Activated CD8-positive, alpha-beta T cell treated with anti-CD3 and anti-CD28 coated beads for 36 hours (primary cell): ENCODE data around the gene ZNF365. TPM values are rescaled to one million over a fixed set of nuclear protein-coding genes. Genes with fewer than 3 reads are reported as not detected.

Experiments
- ATAC-seq: fragments of 200-7000 bp; cut with Tn5 transposase; one replicate; pipeline ENCODE4 v1.10.0; 2021; ENCODE audit warnings: mild to moderate bottlenecking, moderate library complexity
- CTCF ChIA-PET: fragments of 350-600 bp; sonication (Branson Sonifier 250); formaldehyde crosslinking; loops from one replicate; lab custom pipeline; 2021; ENCODE audit warnings: antibody characterized with exemption; lab: Charles Lee
- POLR2A ChIA-PET: fragments of 350-600 bp; sonication (Branson Sonifier 250); formaldehyde crosslinking; loops from one replicate; lab custom pipeline; 2021; ENCODE audit warnings: antibody characterized with exemption; lab: Charles Lee
- DNase-seq: peaks from one replicate; pipeline ENCODE4 v3.0.0-alpha.2; 2020
- H3K27ac Mint-ChIP-seq: one replicate; pipeline ENCODE4 v1.8.0; 2021; ENCODE audit warnings: mild to moderate bottlenecking, mixed read lengths
- H3K27me3 Mint-ChIP-seq: one replicate; pipeline ENCODE4 v1.8.0; 2021; ENCODE audit warnings: mixed read lengths
- H3K36me3 Mint-ChIP-seq: one replicate; pipeline ENCODE4 v1.8.0; 2021; ENCODE audit warnings: low read depth, mixed read lengths
- H3K4me1 Mint-ChIP-seq: one replicate; pipeline ENCODE4 v1.8.0; 2021; ENCODE audit warnings: low read depth, mixed read lengths
- H3K4me3 Mint-ChIP-seq: one replicate; pipeline ENCODE4 v1.8.0; 2021; ENCODE audit warnings: mild to moderate bottlenecking, moderate library complexity, mixed read lengths
- H3K9me3 Mint-ChIP-seq: one replicate; pipeline ENCODE4 v1.8.0; 2021; ENCODE audit warnings: mixed read lengths
- intact Hi-C: fragments of 100-400 bp; cut with micrococcal nuclease; formaldehyde crosslinking; loops from one replicate; pipeline ENCODE4 v1.10.0; 2022
- total RNA-seq, 2 experiments: library from RNA; stranded (reverse); gene quantifications; one replicate each; pipeline ENCODE4 v1.2.3, GENCODE V29; 2021
- TF ChIP-seq, protein P1 (sequence below): fragments of 200-600 bp; IDR thresholded peaks from one replicate; pipeline ENCODE4 v1.8.0; 2022; ENCODE audit warnings: antibody characterized with exemption, mild to moderate bottlenecking

The ZNF365 gene
- total RNA-seq, 2 experiments from 2014 or later: not detected

DNA sequence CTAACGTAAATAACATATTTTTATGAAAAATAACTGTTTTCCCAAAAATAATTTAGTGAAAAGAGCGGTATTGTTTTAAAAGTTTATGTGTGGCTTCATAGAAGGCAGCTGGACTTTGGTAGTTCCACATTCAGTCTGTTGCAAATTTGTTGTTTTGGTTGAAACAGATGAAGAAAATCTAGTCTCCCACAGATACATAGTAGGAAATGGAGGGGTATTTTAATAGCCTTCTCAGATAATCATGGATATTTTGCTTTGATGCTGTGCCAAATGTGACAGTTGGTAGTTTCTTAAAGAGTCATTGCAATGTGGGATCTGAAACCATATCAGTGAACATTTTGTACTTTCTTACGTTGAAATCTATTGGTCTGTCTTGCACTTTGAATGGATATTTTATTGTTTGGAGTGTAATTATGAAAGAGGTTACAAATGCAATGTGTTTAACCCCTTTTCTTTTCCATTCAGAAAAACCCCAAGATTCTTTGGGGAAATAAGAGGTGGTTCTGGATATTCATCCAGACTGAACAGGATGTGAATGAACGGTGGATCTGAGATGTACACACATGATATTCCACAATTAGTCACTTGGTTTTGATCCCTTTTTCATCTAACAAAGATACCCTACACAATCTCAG lies 10.4 kb downstream of the ZNF365 start:
- Mint-ChIP-seq H3K27ac (no peak overlapping the region), H3K4me1 (peaks cover 15% of the 10 kb centered on the region), H3K36me3 (no peaks in the 10 kb centered on the region), H3K27me3 (peaks cover 12% of the 10 kb centered on the region), H3K9me3 (no peaks in the 10 kb centered on the region), H3K4me3 (no peak overlapping the region)
- ChIA-PET POLR2A (no interaction called here), CTCF (no interaction called here)
- no peak for DNase-seq
- ATAC-seq: no peak
- intact Hi-C loops: no loop called here
- TF ChIP-seq, protein P1, sequence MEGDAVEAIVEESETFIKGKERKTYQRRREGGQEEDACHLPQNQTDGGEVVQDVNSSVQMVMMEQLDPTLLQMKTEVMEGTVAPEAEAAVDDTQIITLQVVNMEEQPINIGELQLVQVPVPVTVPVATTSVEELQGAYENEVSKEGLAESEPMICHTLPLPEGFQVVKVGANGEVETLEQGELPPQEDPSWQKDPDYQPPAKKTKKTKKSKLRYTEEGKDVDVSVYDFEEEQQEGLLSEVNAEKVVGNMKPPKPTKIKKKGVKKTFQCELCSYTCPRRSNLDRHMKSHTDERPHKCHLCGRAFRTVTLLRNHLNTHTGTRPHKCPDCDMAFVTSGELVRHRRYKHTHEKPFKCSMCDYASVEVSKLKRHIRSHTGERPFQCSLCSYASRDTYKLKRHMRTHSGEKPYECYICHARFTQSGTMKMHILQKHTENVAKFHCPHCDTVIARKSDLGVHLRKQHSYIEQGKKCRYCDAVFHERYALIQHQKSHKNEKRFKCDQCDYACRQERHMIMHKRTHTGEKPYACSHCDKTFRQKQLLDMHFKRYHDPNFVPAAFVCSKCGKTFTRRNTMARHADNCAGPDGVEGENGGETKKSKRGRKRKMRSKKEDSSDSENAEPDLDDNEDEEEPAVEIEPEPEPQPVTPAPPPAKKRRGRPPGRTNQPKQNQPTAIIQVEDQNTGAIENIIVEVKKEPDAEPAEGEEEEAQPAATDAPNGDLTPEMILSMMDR: no peak

DNA sequence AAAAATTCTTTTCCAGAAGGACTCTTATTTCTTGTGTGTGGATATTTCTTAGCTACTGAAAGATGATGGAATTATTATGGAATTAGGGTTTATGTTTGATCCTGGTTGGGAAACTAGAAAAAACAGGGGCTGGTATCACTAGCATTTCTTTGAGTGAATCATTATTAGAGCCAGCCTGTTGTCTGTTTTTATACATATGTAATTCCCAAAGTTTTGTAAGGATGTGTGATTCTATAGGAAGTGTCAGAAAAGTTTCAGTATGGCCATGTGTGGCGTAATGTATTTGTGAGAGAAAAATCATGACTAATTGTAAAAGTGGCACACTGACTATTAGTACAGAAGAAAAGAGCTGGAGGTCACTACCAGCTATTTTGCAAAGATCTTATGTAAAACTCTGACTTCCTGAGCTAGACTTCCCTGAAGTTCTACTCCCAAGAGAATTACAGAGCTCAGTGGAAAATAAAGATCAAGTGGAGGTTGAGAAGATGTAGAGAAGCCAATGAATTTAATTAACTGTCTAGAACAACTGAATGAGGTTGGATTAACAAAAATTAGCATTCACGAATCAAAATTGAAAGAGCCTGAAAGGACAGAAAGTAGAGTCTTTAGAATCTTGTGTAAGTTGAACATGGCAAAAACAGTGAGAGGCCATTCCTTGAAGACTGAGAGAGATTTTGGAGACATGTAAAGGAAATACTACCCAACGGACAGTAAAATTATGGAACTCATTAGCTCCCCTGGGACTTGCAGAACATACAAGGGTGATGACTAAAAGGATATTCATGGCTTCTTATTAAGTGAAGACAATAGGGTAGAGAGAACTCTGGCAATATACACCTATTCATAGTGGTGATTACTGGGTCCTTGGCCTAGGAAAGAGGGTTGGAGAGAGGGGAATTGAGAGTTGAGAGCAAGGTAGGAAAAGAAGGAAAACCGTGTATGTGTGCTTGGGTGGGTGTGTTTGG lies 12.5 kb downstream of the ZNF365 start:
- H3K27me3 Mint-ChIP-seq: peaks cover 9% of the 10 kb centered on the region
- no peak overlapping the region for H3K27ac Mint-ChIP-seq
- TF ChIP-seq, protein P1: no peak
- intact Hi-C loops: no loop called here
- no peak for DNase-seq
- ChIA-PET POLR2A (no interaction called here), CTCF (interaction anchor here (1.9 kb wide), 1 partner anchor 120 kb away, joined by 4 read pairs; no protein-coding TSS in a partner anchor)
- H3K4me3 Mint-ChIP-seq: no peak overlapping the region
- peaks cover 15% of the 10 kb centered on the region for H3K4me1 Mint-ChIP-seq
- no peak for ATAC-seq
- no peaks in the 10 kb centered on the region for H3K36me3 Mint-ChIP-seq
- no peaks in the 10 kb centered on the region for H3K9me3 Mint-ChIP-seq

DNA sequence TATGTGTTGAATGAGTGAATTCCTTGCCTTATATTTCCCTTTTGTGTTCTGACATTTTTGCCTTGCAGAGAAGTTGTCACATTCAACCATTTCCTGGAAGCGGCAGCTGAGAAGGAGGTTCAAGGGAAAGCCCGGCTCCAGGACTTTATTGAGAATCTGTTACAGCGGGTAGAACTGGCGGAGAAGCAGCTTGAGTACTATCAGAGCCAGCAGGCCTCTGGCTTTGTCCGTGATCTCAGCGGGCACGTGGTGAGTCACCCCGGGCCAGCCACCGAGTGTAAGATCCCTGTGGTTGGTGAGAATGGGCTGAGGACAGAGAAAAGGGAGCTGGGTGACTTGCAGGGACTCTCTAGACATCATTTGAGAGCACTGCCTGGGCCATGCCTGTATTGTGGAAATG lies 14.2 kb downstream of the ZNF365 start:
- no peaks in the 10 kb centered on the region for H3K9me3 Mint-ChIP-seq
- CTCF ChIA-PET: no interaction called here
- intact Hi-C loops: no loop called here
- peaks cover 8% of the 10 kb centered on the region for H3K27me3 Mint-ChIP-seq
- no peaks in the 10 kb centered on the region for H3K36me3 Mint-ChIP-seq
- H3K27ac Mint-ChIP-seq: no peak overlapping the region
- POLR2A ChIA-PET: no interaction called here
- ATAC-seq: no peak
- peaks cover 11% of the 10 kb centered on the region for H3K4me1 Mint-ChIP-seq
- TF ChIP-seq, protein P1: no peak
- H3K4me3 Mint-ChIP-seq: no peak overlapping the region
- DNase-seq: no peak

DNA sequence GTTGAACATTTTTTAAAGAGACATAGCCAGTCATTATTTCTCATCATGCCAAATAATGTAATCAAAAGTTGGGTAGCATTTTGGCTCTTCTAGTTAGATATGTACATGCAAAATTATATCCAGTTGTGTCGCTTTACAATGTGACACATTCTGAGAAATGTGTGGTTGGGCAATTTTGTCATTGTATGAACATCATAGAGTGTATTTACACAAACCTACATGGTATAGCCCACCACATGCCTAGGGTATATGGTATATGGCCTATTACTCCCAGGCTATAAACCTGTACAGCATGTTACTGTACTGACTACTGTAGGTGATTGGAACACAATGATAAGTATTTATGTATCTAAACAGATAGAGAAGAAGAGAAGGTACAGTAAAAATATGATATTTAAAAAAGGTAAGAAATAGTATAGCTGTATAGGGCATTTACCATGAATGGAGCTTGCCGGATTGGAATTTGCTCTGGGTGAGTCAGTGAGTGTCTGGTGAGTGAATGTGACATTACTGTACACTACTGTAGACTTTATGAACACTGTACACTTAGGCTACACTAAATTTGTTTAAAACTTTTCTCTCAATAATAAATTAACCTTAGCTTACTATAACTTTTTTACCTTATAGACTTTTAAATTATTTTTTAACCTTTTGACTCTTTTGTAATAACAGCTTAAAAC lies 16.5 kb downstream of the ZNF365 start:
- Mint-ChIP-seq H3K27ac (no peak overlapping the region), H3K36me3 (no peaks in the 10 kb centered on the region), H3K27me3 (peaks cover 15% of the 10 kb centered on the region), H3K4me3 (no peak overlapping the region), H3K4me1 (no peaks in the 10 kb centered on the region), H3K9me3 (no peaks in the 10 kb centered on the region)
- ATAC-seq: no peak
- TF ChIP-seq, protein P1: no peak
- intact Hi-C loops: no loop called here
- no peak for DNase-seq
- POLR2A ChIA-PET: no interaction called here
- CTCF ChIA-PET: interaction anchor here (1.1 kb wide), 1 partner anchor 126 kb away, joined by 3 read pairs; no protein-coding TSS in a partner anchor
